K562 (cell line): ENCODE results near the gene LENEP. TPM values are rescaled to one million over a fixed set of nuclear protein-coding genes. Genes with fewer than 3 reads are reported as not detected.

ENCODE experiments used
- ARHGAP35 ChIP-seq: fragments of 450-650 bp; IDR thresholded peaks from 2 replicates; pipeline ENCODE4 v1.6.1; 2018; ENCODE audit not compliant: partially characterized antibody
- ARID2 ChIP-seq: fragments of 450-650 bp; IDR thresholded peaks from 2 replicates; pipeline ENCODE4 v1.6.1; 2017; ENCODE audit warnings: antibody characterized with exemption, mild to moderate bottlenecking
- ARID3A ChIP-seq: IDR thresholded peaks from 2 replicates; pipeline ENCODE4 v1.6.1; 2012; ENCODE audit warnings: low read depth, low read length, improper control_type of control experiment, borderline replicate concordance
- FOXK2 ChIP-seq, 2 experiments: fragments of 450-650 bp; IDR thresholded peaks in 1 of 2; conservative IDR thresholded peaks in 1 of 2; 2 replicates each; pipeline ENCODE4 v1.6.1; 2016; ENCODE audit warnings: low read depth in 2 of 2, mild to moderate bottlenecking in 1 of 2
- FOXP4 ChIP-seq: sonication (generic); formaldehyde crosslinking; IDR thresholded peaks from 2 replicates; pipeline ENCODE4 v1.8.0; 2022; ENCODE audit warnings: mild to moderate bottlenecking, missing genetic modification reagents, borderline replicate concordance
- MXI1 ChIP-seq: IDR thresholded peaks from 2 replicates; pipeline ENCODE4 v1.6.1; 2011; ENCODE audit warnings: low read depth, mild to moderate bottlenecking, improper control_type of control experiment, low read length
- SMAD4 ChIP-seq: fragments of 250-450 bp; sonication (Bioruptor Pico); conservative IDR thresholded peaks from 2 replicates; pipeline ENCODE4 v1.8.0; 2021; ENCODE audit warnings: inconsistent platforms, mild to moderate bottlenecking, moderate library complexity
- SMARCB1 ChIP-seq: IDR thresholded peaks from 2 replicates; pipeline ENCODE4 v1.6.1; 2011; ENCODE audit warnings: improper control_type of control experiment, low read depth; ENCODE audit not compliant: insufficient read length
- TCF15 ChIP-seq: fragments of 250-450 bp; sonication (Bioruptor Pico); IDR thresholded peaks from 2 replicates; pipeline ENCODE4 v1.8.0; 2022; ENCODE audit warnings: moderate library complexity, mild to moderate bottlenecking, inconsistent platforms
- TCF7 ChIP-seq: sonication (generic); IDR thresholded peaks from 2 replicates; pipeline ENCODE4 v1.6.1; 2016; ENCODE audit warnings: antibody characterized with exemption, borderline replicate concordance
- THRA ChIP-seq: fragments of 450-650 bp; IDR thresholded peaks from 2 replicates; pipeline ENCODE4 v1.6.1; 2017; ENCODE audit warnings: mild to moderate bottlenecking, moderate library complexity
- ZBTB26 ChIP-seq: fragments of 450-650 bp; formaldehyde crosslinking; IDR thresholded peaks from 2 replicates; pipeline ENCODE4 v1.4.0; 2022; ENCODE audit warnings: missing genetic modification characterization
- ZFP1 ChIP-seq: fragments of 450-650 bp; formaldehyde crosslinking; IDR thresholded peaks from 2 replicates; pipeline ENCODE4 v1.4.0; 2020; ENCODE audit warnings: mild to moderate bottlenecking, mixed read lengths
- ZMIZ1 ChIP-seq, 2 experiments: fragments of 150-350 bp in 1 of 2; IDR thresholded peaks; 2 replicates each; pipeline ENCODE4 v1.6.1; 2012 to 2016; ENCODE audit warnings: low read depth in 2 of 2, low read length in 2 of 2, mild to moderate bottlenecking in 1 of 2, moderate library complexity in 1 of 2
- ZNF140 ChIP-seq: fragments of 250-450 bp; sonication (Bioruptor Pico); IDR thresholded peaks from 2 replicates; pipeline ENCODE4 v1.8.0; 2021; ENCODE audit warnings: moderate library complexity, mild to moderate bottlenecking, inconsistent platforms
- ZNF316 ChIP-seq: fragments of 450-650 bp; IDR thresholded peaks from 2 replicates; pipeline ENCODE4 v1.6.1; 2016
- ZNF384 ChIP-seq: IDR thresholded peaks from 2 replicates; pipeline ENCODE4 v1.6.1; 2012; ENCODE audit warnings: low read depth, low read length, improper control_type of control experiment
- polyA plus RNA-seq, 8 experiments: library from polyadenylated mRNA; depleted of rRNA in 4 of 8; stranded (reverse) in 5 of 8; unstranded in 3 of 8; fragments of >200 nt; fragmentation: Nextera tagmentation in 2 of 8; fragmentation: Illumina TruSeq in 1 of 8; extraction: Ambion mirVana in 2 of 8; extraction: Trizol in 1 of 8; gene quantifications; 2 replicates each; pipeline versions ENCODE4 v1.2.1 to v1.2.3, GENCODE V29; 2011 to 2014; ENCODE audit warnings: inconsistent platforms in 1 of 8, missing spikeins in 1 of 8
- total RNA-seq, 7 experiments: library from RNA; depleted of rRNA in 6 of 7; stranded (reverse); fragments of >200 nt in 6 of 7; fragmentation: Illumina TruSeq in 2 of 7; extraction: Trizol in 2 of 7; gene quantifications; 2 replicates each; pipeline versions ENCODE4 v1.2.1 to v1.2.3, GENCODE V29; 2011 to 2021; ENCODE audit warnings: low replicate concordance in 1 of 7

The LENEP gene
- total and polyA plus RNA-seq, 9 of the 15 experiments (the other 6 are each of a cell fraction or from before 2014, with no cell fraction given) = 0.23 to 0.87 (median 0.67) TPM; not detected in 5

GRCh38 chr1:154974102-154974807 is 19.1 kb upstream of the LENEP start, which contains the start of gene CKS1B (continued):
- TF ChIP-seq ARID2 = no peak
- TF ChIP-seq ARHGAP35 = no peak
- TF ChIP-seq TCF15 (CRISPR knock-in tag) = no peak
- no peak for TF ChIP-seq ZNF384
- TF ChIP-seq ARID3A = no peak
- no peak; a peak in 1 of 4 replicates for TF ChIP-seq ZMIZ1 (IDR thresholded peaks at IDR 0.05; ENCODE audit: low read depth in 2 of 2, low read length in 2 of 2)
- no peak for TF ChIP-seq ZNF316
- no peak for TF ChIP-seq THRA
- TF ChIP-seq FOXK2 (conservative IDR thresholded peaks at IDR 0.05 in 1 of 2, IDR thresholded peaks at IDR 0.05 in 1 of 2; ENCODE audit: low read depth in 2 of 2) = peak; percentile 90; a peak in 1 of 4 replicates
- no peak for TF ChIP-seq ZNF140 (CRISPR knock-in tag)
- peak; percentile 76; the same call in 1 of the 2 replicates for TF ChIP-seq ZBTB26
- no peak for TF ChIP-seq ZFP1
- no peak for TF ChIP-seq SMARCB1
- 0 out of 2 replicates have a peak, but pooled peaks have one; percentile 46 for TF ChIP-seq SMAD4 (CRISPR knock-in tag)
- 0 out of 2 replicates have a peak, but pooled peaks have one; percentile 45 for TF ChIP-seq MXI1
- no peak for TF ChIP-seq FOXP4 (CRISPR knock-in tag)
- peak; percentile 83 for TF ChIP-seq TCF7
